Pancreas (tissue), 10 donors: Measurements from ENCODE around the gene FAM83F. TPM values are rescaled to one million over a fixed set of nuclear protein-coding genes. Genes with fewer than 3 reads are reported as not detected.
A peak's percentile ranks its signal among the peaks of the same experiment; 100 is the strongest.

Experiments used
- ATAC-seq, 4 donors: fragments of 200-7000 bp; cut with Tn5 transposase; one replicate each; pipeline versions ENCODE4 v1.8.0 to v1.9.1; 2020; ENCODE audit warnings: mild to moderate bottlenecking in 4 of 4, moderate library complexity in 4 of 4
- DNase-seq, 6 donors: peaks; one replicate each; pipeline ENCODE4 v3.0.0-alpha.2; 2020
- FAIRE-seq: peaks from 2 replicates; lab custom pipeline; 2012; peaks lifted over from hg19 to GRCh38; lab: Jason Lieb, UNC
- H3K27ac ChIP-seq, 4 donors: fragments of 200-600 bp; sonication (generic); 1 replicate in 3 of 4; 2 replicates in 1 of 4; pipeline versions ENCODE4 v1.5.0 to v1.8.0; 2020
- H3K27me3 ChIP-seq, 4 donors: fragments of 200-600 bp; one replicate each; pipeline ENCODE4 v1.8.0; 2021
- H3K36me3 ChIP-seq, 3 donors: fragments of 200-600 bp; sonication (generic) in 1 of 3; one replicate each; pipeline versions ENCODE4 v1.5.0 to v1.8.0; 2020 to 2021
- H3K4me1 ChIP-seq, 3 donors: fragments of 200-600 bp; one replicate each; pipeline ENCODE4 v1.8.0; 2021
- H3K4me3 ChIP-seq, 4 donors: fragments of 200-600 bp; sonication (generic) in 2 of 4; one replicate each; pipeline versions ENCODE4 v1.5.0 to v1.8.0; 2020 to 2021
- H3K9me3 ChIP-seq, 4 donors: fragments of 200-600 bp; one replicate each; pipeline ENCODE4 v1.8.0; 2021
- CTCF ChIP-seq, 4 donors: fragments of 200-600 bp; sonication (generic) in 3 of 4; IDR thresholded peaks; one replicate each; pipeline versions ENCODE4 v1.5.0 to v1.8.0; 2021; ENCODE audit warnings: antibody characterized with exemption in 4 of 4
- WGBS, 2 donors: extraction: QIAGEN DNeasy Blood & Tissue Kit; methylation state at CpG; one replicate each; pipeline ENCODE4 v1.1.7; 2013; 5-methylcytosine and 5-hydroxymethylcytosine counted together
- intact Hi-C, 3 donors: fragments of 100-400 bp; cut with DNase I; formaldehyde crosslinking; loops; one replicate each; pipeline versions ENCODE4 v1.11.1 to v1.14.2; 2022
- polyA plus RNA-seq, 2 donors: library from polyadenylated mRNA; stranded (reverse); fragments of 200-250 nt; gene quantifications; one replicate each; pipeline ENCODE4 v1.2.3, GENCODE V29; 2013
- total RNA-seq, 6 donors: library from RNA; stranded (reverse); fragmentation: NEBNext Ultra II Directional in 4 of 6; extraction: Animal tissue kit (Norgen Biotek cat#: 25700) in 4 of 6; gene quantifications; one replicate each; pipeline versions ENCODE4 v1.2.1 to v1.2.4, GENCODE V29; 2021 to 2023
- donor health status: healthy with polysubstance abuse.
- donor health status: DM: no; HTN: no; CAD: no; lungs with moderate emphysema.
- donor health status: DM: no; HTN: no; CAD: no.
- donor health status: control.
- donor health status: control.
- donor health status: Bipolar disorder and iron deficiency.
- donor health status: DM: yes; HTN: yes; CAD: no.
- donor health status: DM: no; HTN: no; CAD: no.
- donor health status: DM: no; HTN: no; CAD: no.
- donor health status: DM: yes; HTN: yes; CAD: no.

Gene FAM83F
- total and polyA plus RNA-seq, 8 donors, result 4.9 to 19.8 (median 15.5) TPM

DNA sequence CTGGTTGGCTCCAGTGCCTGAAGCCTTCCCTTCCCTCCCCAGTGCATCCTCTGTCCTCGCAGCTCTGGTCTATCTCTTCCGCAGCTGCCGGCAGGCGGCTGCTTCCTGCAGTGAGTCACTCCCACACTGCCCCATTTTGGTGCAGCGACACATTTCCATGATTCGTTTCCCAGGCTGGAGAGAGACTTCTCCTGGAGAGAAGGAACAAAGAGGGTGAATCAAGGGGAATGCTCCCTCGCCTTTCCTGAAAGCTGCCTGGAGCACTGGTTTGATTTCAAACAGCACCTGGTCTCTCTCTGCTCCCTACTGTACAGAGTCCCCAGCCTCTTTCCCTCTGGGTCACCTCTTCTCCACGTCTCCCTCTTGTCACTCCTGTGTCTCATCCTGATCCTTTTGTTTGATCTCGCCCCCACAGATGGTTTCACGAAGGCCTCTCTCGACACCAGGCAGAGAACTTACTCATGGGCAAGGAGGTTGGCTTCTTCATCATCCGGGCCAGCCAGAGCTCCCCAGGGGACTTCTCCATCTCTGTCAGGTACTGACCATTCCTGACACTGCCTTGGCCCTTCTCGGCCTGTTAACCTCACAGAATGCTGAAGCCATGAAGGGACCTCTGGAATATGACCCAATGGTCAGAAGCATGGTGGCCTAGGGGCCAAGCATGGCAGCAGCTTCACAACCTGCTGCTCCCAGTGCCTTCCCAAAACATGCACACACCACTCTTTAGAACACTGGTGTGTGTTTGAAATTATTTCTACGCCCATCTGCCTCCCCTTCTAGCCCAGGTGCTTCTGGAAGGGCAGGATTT, 34.9 kb upstream of the FAM83F start, which contains the start of gene TMA7B:
Gene TMA7B, plus strand, starts transcription at position 758 of the 808 bp plus-strand sequence. CDS start 3,978 bp downstream, outside the sequence.
- no peak within 1 kb of the TSS for H3K27ac ChIP-seq
- H3K36me3 ChIP-seq, result no peaks in the 10 kb centered on the region
- 75% methylated on average over 14 of the region's 14 CpGs for WGBS, 2 donors
- no peak for TF ChIP-seq CTCF (IDR thresholded peaks at IDR 0.05)
- ATAC-seq (peak in 3 of 4 donors; percentile 38 to 60 (median 41)), DNase-seq (no peak), FAIRE-seq (no peak)
- no peaks in the 10 kb centered on the region for H3K4me1 ChIP-seq
- no peaks in the 10 kb centered on the region for H3K27me3 ChIP-seq
- H3K4me3 ChIP-seq, result no peak within 1 kb of the TSS
- intact Hi-C loops, result no loop called here
- H3K9me3 ChIP-seq, result no peaks in the 10 kb centered on the region

DNA sequence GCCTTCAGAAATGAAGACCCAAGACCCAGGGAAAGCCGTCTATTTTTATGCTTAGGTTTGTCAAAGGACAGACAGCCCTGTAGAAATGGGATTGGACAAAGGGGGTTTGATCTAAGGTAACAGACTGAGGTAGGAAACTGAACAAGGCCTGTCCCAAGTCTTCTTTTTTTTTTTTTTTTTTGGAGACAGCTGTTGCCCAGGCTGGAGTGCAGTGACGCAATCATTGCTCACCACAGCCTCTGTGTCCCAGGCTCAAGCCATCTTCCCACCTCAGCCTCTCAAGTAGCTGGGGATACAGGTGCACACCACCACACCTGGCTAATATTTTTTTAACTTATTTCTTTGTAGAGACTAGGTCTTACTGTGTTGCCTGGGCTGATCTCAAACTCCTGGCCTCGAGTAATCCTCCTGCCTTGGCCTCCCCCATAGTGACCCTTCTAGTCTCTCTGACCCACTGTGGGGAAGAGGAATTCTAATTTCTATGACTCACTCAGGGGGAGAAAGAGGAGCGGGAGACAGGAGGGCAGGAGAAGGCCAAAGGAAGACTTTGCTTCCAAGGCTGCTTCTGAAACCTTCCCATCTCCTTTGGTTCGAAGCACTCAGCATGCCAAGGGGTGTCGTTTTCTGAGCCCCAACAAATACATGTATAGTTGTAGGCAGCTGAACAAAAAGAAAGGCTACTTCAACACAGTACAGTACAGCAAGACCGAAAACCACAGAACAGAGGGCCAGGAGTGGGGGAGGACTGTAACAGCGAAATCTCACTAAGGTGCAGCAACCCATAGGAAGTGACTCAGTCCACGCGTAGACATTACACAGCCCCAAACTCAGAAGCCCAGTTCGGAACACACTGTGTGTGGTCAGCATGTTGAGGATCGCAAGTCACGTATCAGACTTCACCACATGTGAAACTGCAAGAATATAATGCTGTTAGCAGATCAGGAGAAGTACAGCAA, 33.7 kb upstream of the FAM83F start:
- Histone ChIP-seq H3K27me3 (no peaks in the 10 kb centered on the region), H3K4me3 (no peak overlapping the region), H3K27ac (no peak overlapping the region), H3K9me3 (no peaks in the 10 kb centered on the region), H3K36me3 (no peaks in the 10 kb centered on the region), H3K4me1 (no peaks in the 10 kb centered on the region)
- DNase-seq, result peak in 1 of 6 donors; percentile 30
- ATAC-seq, result peak in 3 of 4 donors; percentile 31 to 79 (median 63)
- no peak for TF ChIP-seq CTCF (IDR thresholded peaks at IDR 0.05)
- WGBS, 2 donors, result 81 to 86% methylated on average over 13 of the region's 13 CpGs
- FAIRE-seq, result no peak
- intact Hi-C loops, result no loop called here

DNA sequence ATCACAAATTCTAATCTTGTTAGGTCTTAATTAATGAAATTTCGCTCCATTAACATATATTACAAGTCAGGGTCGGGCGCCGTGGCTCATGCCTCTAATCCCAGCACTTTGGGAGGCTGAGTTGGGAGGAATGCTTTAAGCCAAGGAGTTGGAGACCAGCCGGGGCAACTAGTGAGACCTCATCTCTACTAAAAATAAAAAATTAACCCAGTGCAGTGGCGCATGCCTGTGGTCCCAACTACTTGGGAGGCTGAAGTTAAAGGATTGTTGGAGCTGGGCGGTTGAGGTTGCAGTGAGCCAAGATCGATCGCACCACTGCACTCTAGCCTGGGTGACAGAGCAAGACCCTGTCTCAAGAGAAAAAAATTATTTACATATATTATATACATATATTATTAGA, 32.7 kb upstream of the FAM83F start:
- WGBS, 2 donors, result 90 to 91% methylated on average over 9 of the region's 9 CpGs
- H3K4me3 ChIP-seq, result no peak overlapping the region
- intact Hi-C loops, result no loop called here
- no peaks in the 10 kb centered on the region for H3K27me3 ChIP-seq
- H3K36me3 ChIP-seq, result no peaks in the 10 kb centered on the region
- DNase-seq (no peak), FAIRE-seq (no peak), ATAC-seq (no peak)
- H3K27ac ChIP-seq, result no peak overlapping the region
- TF ChIP-seq CTCF (IDR thresholded peaks at IDR 0.05), result no peak
- H3K4me1 ChIP-seq, result peaks cover 0 to 4% (median 0%) of the 10 kb centered on the region in 3 donors
- no peaks in the 10 kb centered on the region for H3K9me3 ChIP-seq

GRCh38 chr22:39965748-39966147, 29.0 kb upstream of the FAM83F start:
- no peaks in the 10 kb centered on the region for H3K9me3 ChIP-seq
- intact Hi-C loops, result no loop called here
- no peak for DNase-seq
- TF ChIP-seq CTCF (IDR thresholded peaks at IDR 0.05), result no peak
- FAIRE-seq, result no peak
- no peaks in the 10 kb centered on the region for H3K36me3 ChIP-seq
- H3K27ac ChIP-seq, result no peak overlapping the region
- WGBS, 2 donors, result 66 to 72% methylated on average over 5 of the region's 5 CpGs
- H3K27me3 ChIP-seq, result no peaks in the 10 kb centered on the region
- ATAC-seq, result no peak
- H3K4me1 ChIP-seq, result peaks cover 0 to 7% (median 0%) of the 10 kb centered on the region in 3 donors
- H3K4me3 ChIP-seq, result no peak overlapping the region
